ENCODE measurements around the gene ZMIZ2. TPM values are rescaled to one million over a fixed set of nuclear protein-coding genes. Genes with fewer than 3 reads are reported as not detected.

Gene ZMIZ2
- total and polyA plus RNA-seq, 2 of the 8 experiments (the other 6 are each of a cell fraction or from before 2014, with no cell fraction given) = 24.4 to 66.4 TPM

DNA sequence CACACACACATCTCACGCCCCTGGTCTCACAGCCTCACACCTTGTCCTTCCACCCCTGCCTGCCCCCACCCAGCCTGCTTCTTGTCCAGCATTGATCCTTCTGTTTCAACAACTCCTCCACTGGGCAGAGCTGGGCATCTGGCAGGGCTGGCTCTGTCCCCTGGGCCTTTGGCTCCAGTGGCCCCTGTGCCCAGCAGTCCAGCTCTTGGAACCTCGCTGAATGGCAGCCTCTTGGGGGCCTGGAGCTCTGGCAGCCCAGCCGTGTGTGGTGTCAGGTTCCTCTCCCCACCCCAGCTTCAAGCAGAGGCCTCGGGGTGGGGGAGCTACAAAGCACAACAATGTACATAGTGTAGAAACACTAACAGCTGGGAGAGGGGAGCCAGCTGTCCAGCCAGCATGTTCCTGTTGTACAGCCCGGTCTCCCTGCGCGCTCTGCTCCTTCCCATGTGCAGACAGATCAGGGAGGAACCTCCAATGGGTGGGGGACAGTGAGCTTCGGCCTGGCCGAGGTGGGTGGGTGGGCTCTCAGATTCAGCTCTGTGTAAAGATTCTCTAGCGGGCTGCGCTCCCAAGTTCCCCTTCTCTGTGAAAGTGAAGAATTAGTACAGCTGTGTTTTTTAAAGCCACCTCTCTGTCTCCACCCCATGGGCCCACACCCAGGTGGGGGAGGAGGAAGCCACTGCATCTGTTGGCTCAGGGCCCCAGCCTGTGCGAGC, 19.4 kb downstream of the ZMIZ2 start:
- TF ChIP-seq SAP30 (IDR thresholded peaks at IDR 0.05; ENCODE audit: insufficient read depth, insufficient replicate concordance, low read length) (no peak), BACH1 (IDR thresholded peaks at IDR 0.05; ENCODE audit: low read length) (no peak), JUND (IDR thresholded peaks at IDR 0.05; ENCODE audit: low read length) (no peak), BRCA1 (IDR thresholded peaks at IDR 0.05; ENCODE audit: low read depth, low read length) (no peak), EGR1 (IDR thresholded peaks at IDR 0.05; ENCODE audit: borderline replicate concordance, low read depth, low read length) (no peak), CTBP2 (IDR thresholded peaks at IDR 0.05; ENCODE audit: borderline replicate concordance, insufficient read depth, insufficient read length, low read length) (no peak)
- Histone ChIP-seq H2BK5ac (ENCODE audit: low read depth, low read length) (no peak overlapping the region), H3K23me2 (ENCODE audit: low read depth, low read length) (no peaks in the 10 kb centered on the region), H3K27ac (ENCODE audit: low read depth, low read length) (no peak overlapping the region), H2BK20ac (ENCODE audit: low read length) (no peak overlapping the region), H3K79me2 (ENCODE audit: control insufficient read depth in 1 of 2, insufficient read depth in 2 of 2, low read length in 2 of 2) (no peaks in the 10 kb centered on the region), H2AFZ (ENCODE audit: low read length) (no peak overlapping the region), H3K4me3 (ENCODE audit: extremely low read depth in 1 of 4, insufficient read depth in 2 of 4, low read depth in 3 of 4, low read length in 4 of 4) (no peak overlapping the region), H2BK15ac (ENCODE audit: low read length) (no peak overlapping the region), H3K9ac (replicated peaks in 1 of 4; ENCODE audit: extremely low read depth in 1 of 4, low read depth in 3 of 4, low read length in 3 of 4) (no peak overlapping the region), H4K91ac (replicated peaks; ENCODE audit: insufficient read length, low read length) (no peak overlapping the region), H4K5ac (ENCODE audit: insufficient read length, low read depth, low read length) (no peak overlapping the region), H3K79me1 (ENCODE audit: low read depth, low read length) (no peaks in the 10 kb centered on the region; the same call in 1 of the 2 replicates), H3K23ac (ENCODE audit: insufficient read length) (no peak overlapping the region), H3K14ac (ENCODE audit: insufficient read length) (no peak overlapping the region), H4K8ac (ENCODE audit: extremely low read depth, insufficient read depth, low read length) (peak overlapping the region; percentile 80; the same call in 1 of the 2 replicates), H3K4me2 (ENCODE audit: insufficient read depth in 1 of 2, low read depth in 2 of 2, low read length in 2 of 2) (no peak overlapping the region), H4K20me1 (replicated peaks in 1 of 2; ENCODE audit: control insufficient read depth in 1 of 2, insufficient read depth in 2 of 2, low read length in 2 of 2) (peaks cover 3 to 5% of the 10 kb centered on the region in 2 experiments), H3K36me3 (ENCODE audit: control insufficient read depth in 2 of 4, insufficient read depth in 4 of 4, low read length in 3 of 4) (peaks cover 14 to 47% (median 34%) of the 10 kb centered on the region in 4 experiments; a peak in 7 of 8 replicates), H3K27me3 (replicated peaks in 1 of 4; ENCODE audit: control insufficient read depth in 3 of 4, extremely low read depth in 1 of 4, insufficient read depth in 3 of 4, low read length in 3 of 4) (no peaks in the 10 kb centered on the region), H3K18ac (ENCODE audit: extremely low read depth, low read length) (no peak overlapping the region), H2BK120ac (replicated peaks; ENCODE audit: low read depth, low read length) (no peak overlapping the region), H2BK12ac (ENCODE audit: low read depth, low read length) (no peak overlapping the region), H3K56ac (replicated peaks; ENCODE audit: insufficient read length, low read depth, low read length) (no peak overlapping the region), H2AK5ac (ENCODE audit: low read depth, low read length) (no peak overlapping the region), H3K4me1 (replicated peaks in 1 of 4; ENCODE audit: control insufficient read depth in 3 of 4, insufficient read depth in 4 of 4, low read length in 3 of 4) (peaks cover 0 to 4% (median 0%) of the 10 kb centered on the region in 4 experiments; a peak in 1 of 7 replicates), H3K4ac (replicated peaks; ENCODE audit: insufficient read length, low read depth, low read length) (no peak overlapping the region), H3K9me3 (ENCODE audit: insufficient read depth in 2 of 2, low read depth in 1 of 2, low read length in 1 of 2) (no peaks in the 10 kb centered on the region; a peak in 1 of 4 replicates)
- FAIRE-seq (no peak), DNase-seq (ENCODE audit: low read depth in 1 of 2, low spot score in 2 of 2) (no peak)
- 76% methylated on average over 10 of the region's 12 CpGs; no CpG with 5 or more reads in 1 of the 2 experiments for WGBS, 2 experiments (ENCODE audit: extremely low coverage in 1 of 2, insufficient coverage in 1 of 2, insufficient read length in 1 of 2, insufficient replicate concordance in 2 of 2, low coverage in 1 of 2, low lambda C conversion rate in 2 of 2, missing lambda C conversion rate in 1 of 2)
- ChIA-PET POLR2A (ENCODE audit: partially characterized antibody) (interaction anchor here (0.5 to 7.7 kb wide), 14 partner anchors 9 to 215 kb away, joined by 3 to 30 read pairs (median 4); partner anchors contain the start of genes DDX56, H2AZ2 and PPIA), CTCF (ENCODE audit: partially characterized antibody) (interaction anchor here (0.6 to 1.5 kb wide), 10 partner anchors 11 to 233 kb away, joined by 3 to 6 read pairs (median 4); no protein-coding TSS in a partner anchor)

All from H1 (cell line).